Left forelimb (tissue), 1 donor: Measurements from ENCODE around the gene SLC41A2.
"Not testable (repeated sequence)": the region's sequence is repeated elsewhere in the genome, so short reads cannot be mapped to it uniquely, and the experiment has no call there.

Source experiments
- DNase-seq: peaks from one replicate; pipeline ENCODE4 v3.0.0-alpha.2; 2018; ENCODE audit warnings: low spot score

The SLC41A2 gene, protein sequence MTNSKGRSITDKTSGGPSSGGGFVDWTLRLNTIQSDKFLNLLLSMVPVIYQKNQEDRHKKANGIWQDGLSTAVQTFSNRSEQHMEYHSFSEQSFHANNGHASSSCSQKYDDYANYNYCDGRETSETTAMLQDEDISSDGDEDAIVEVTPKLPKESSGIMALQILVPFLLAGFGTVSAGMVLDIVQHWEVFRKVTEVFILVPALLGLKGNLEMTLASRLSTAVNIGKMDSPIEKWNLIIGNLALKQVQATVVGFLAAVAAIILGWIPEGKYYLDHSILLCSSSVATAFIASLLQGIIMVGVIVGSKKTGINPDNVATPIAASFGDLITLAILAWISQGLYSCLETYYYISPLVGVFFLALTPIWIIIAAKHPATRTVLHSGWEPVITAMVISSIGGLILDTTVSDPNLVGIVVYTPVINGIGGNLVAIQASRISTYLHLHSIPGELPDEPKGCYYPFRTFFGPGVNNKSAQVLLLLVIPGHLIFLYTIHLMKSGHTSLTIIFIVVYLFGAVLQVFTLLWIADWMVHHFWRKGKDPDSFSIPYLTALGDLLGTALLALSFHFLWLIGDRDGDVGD

DNA sequence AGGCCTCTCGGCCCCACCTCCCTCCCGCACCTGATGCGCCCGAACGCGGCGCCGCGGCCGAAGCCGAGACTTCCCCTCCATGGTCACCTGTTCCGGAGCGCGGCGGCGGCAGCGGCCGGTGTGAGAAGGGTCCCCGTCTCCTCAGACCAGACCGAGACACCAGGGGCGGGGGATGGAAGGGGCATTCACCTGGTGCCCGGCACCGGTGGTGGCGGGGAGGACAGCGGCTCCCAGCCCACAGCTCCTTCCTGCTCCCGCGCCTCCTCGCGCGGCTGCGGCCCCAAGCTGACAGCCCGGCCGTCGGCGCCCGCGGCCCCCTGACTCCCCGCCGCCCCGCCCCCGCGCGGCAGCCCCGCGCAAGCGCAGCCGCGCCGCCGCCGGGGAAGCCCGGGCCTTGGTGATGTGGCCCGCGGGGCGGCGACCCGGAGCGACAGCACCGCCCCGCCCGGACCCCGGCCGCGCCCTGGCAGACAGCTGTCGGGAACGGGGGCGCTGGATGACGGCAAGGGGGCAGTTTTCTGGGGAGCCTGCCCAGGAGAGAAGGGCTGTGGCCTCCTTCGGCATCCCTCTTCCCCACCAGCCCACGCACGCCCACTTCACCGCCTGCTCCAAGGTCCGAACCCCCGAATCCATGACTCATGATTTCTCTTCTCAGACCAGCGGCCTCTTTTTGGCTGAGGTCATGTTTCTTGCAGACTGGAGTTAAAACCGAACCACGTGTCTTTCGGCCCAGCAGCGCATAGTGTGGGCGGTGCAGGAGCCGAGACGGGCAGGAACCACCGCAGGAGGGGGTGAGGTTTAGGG is at the start of gene SLC41A2:
Gene SLC41A2 (minus strand): TSS at position 290 of the 804 bp plus-strand sequence. CDS start 29,763 bp downstream, outside the sequence.
- peak; percentile 84 for DNase-seq

DNA sequence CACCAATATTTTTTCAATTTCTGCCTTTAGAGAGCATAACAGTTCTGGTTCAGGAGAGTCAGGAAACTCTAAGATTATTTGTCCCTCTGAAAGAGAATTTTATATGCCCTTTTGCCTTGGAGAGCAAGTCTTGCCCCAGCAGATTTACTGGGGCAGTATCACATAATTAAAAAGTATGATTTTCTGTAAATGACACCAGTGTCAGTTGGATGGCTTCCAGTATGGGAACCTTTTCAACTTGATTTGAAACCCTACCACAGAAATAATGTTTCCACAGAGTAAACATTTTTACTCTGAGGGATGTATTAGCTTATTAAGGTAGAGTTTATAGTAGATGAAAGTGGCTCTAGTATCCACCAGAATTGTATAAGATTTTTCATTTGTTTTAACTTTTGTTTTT is 43.4 kb upstream of the SLC41A2 start:
- DNase-seq, result no peak

DNA sequence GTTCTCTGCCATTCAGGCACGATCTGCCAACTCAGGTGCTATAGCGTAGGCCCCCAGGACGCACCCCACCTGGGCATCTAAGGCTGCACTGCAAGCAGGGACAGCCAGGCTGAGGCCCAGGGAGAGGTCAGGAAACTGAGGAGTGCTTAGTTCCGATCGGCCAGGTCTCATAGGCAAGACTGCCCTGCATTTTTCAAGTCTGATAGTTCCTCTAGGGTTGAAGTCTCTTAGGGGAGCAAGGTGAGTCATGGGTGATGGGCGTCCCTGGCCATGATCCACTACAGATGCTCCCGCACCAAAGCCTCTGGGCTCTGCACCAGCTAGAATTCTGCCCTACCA is 41.2 kb upstream of the SLC41A2 start:
- DNase-seq, result no peak

DNA sequence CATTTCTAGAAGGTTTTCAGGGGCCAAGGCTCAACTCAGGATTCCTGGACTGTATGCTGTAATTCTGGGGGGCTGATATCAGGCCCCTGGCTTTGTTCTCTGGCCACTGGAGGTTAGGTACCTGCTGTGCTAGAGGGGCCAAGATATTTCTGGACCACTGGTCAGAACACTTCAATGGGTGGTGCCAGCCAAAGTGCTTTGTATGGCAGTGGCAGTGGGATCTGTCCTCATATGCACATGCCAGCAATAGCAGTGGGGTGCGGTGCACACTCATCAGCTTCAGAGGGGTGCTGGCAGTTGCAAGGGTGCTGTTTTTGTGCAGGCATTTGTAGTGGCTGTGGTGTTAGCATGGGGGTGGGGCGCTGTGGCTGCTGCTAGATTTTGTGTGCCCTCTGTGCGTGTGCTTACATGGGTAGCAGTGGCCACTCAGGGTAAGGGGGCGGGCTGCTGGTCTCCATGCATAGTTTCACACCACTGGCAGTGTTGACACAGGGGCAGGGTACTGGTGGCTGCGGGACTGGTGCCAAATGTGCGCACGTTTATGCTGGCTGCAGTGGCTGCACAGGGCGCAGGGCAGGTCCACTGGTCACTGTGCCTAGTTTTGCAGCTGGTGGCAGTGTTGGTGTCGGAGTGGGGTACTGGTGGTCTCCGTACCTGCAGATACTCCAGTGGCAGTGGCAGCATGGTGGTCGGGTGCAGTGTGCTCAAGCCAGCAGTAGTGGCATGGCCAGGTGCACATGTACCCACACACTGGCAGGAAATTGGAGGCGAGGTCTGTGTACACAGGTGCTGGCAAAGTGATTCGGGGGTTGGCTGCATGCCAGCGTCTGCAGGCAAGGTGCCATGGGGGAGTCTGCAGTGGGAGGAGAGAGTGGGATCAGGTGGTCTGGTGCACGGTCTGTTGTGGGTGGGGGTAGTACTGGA is 40.6 kb upstream of the SLC41A2 start:
- no peak for DNase-seq

DNA sequence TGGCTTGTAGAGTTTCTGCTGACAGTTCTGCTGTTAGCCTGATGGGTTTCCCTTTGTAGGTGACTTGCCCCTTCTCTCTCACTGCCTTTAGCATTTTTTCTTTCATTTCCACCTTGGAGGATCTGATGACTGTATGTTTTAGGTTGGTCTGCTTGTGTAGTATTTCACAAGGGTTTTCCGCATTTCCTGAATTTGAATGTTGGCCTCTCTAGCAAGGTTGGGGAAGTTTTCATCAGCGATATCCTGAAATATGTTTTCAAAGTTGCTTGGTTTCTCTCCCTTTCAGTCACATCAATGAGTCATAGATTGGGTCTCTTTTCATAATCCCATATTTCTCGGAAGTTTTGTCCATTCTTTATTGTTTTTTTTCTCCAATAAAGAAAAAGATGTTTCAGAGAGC is 39.5 kb upstream of the SLC41A2 start:
- no peak for DNase-seq

DNA sequence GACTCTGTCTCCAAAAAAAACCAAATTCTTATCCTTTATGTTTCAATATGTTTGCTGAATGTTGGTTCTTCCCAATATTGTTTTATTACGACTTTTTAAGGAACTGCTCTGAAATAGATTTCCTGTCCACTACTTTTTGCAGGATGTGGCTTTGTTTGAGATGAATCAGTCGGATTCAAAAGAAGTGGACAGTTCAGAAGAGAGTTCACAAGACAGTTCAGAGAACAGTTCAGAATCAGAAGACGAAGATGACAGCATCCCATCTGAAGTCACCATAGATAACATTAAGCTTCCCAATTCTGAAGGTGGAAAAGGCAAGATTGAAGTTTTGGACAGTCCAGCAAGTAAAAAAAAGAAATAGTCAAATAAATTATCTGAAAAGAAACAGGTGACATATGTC is 36.2 kb upstream of the SLC41A2 start:
- DNase-seq, result no peak

DNA sequence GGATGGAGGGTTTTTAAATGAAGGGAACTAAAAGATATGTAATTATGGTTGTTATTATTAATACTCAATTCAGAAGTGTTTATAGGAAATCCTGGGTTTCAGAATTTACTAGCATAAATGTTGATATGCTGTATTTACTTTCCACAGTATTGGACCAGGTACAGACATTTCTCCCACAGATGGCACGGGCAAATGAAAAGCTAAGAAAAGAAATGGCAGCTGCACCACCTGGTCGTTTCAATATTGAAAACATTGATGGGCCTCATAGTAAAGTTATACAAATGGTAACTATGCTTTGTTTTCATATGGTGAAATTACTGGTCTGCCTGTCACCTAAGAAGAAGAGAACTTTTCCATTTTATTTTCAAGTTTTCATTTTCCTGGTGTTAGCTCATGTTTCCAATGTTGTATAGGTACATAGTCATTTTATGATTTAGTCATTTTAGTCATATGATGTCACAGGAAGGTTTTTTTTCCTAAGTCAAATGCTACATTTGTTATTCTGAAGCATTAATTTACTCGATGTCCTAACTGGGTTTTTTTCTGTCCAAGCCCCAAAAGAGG is 33.6 kb upstream of the SLC41A2 start:
- no peak for DNase-seq

DNA sequence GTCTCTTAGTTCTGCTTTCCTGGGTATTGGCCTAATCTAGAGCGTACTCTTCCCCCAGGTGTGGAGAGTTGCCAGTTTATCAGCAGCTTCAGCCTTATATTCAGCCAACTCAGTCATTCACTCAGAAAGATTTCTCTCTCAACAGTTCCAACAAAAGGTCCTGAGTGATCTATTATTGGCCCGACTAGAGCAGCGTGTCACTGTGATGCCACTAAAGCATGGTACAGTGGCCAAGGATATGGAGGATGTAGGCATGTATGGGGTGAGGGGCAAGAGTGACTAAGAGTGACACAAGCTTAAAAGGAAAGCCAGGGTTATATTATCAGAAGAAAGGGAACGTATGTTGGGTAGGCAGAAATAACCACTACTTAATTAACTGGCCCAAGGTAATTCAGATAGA is 32.9 kb upstream of the SLC41A2 start:
- DNase-seq, result no peak

DNA sequence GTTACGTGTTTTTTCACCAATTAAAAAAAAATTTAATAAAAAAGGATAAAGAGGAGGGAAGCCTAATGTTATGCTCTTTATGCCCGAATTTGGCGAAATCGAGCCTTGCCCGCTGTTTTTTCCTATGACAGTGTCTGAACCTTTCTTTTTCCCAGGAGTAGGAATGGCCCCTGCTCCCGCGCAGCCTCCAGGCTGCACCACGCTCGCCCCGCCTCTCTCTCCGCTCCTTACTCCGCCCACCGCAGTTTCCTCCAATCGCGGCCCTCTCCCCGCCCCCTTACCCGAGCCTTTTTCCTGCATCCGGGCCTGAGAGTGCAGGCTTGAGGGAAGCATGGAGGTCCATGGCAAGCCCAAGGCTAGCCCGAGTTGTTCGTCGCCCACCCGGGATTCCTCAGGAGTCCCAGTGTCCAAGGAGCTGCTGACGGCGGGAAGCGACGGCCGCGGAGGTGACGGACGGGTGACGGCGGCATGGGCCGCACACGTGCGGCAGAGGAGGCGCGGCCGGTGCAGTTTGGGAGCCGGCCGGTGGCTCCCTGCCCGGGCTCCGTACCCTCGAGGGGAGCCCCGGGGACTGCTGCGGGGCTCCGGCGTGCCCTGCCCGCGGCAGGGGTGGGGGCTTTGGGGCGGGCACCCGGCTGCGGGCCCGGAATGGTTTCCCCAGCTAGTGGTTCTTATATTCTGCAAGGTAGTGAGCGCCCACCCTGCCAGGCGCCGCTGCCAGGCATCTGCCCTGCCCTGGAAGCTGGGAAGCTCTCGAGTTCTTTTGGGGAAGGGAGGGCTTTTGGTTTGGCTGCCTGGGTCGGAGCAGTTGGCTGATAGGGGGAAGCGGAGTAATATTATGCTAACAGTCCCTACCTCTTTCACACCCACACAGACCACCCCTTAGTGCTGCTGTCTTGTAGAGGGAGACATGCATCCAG is 28.2 kb upstream of the SLC41A2 start, which contains the start of gene NOPCHAP1:
Gene NOPCHAP1 (plus strand): TSS at position 295 of the 920 bp plus-strand sequence. CDS start 37 bp downstream, at position 332.
- peak; percentile 94 for DNase-seq

DNA sequence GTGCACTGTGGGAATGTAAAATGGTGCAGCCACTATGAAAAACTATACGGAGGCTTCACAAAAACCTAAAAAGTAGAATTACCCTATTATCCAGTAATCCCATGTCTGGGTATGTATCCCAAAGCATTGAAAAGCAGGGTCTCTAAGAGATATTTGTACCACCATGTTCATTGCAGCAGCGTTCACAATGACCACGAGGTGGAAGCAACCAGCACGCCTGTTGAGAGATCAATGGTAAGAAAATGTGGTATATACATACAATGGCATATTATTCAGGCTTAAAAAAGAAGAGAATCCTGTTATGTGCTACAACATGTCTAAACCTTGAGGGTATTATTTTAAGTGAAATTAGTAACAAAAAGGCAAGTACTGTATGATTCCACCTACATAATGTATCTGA is 27.1 kb upstream of the SLC41A2 start:
- no peak for DNase-seq

DNA sequence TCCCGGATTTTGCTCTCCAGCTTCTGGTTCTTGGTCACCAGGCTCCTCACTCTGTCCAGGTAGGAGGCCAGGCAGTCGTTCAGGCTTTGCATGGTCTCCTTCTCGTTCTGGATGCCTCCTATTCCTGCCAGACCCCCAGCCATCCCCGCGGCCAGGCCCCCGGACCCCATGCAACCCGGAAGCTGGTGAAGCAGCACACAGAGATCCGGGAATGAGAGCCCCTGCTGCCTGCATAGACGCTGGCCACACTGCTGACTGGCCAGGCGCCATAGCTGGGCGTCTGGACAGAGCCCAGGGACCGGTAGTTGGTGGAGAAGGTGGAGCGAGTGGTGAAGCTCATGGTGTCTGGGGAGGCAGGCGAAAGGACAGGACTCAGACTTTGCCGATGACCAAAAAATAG is 19.6 kb upstream of the SLC41A2 start:
- not testable (repeated sequence) for DNase-seq

DNA sequence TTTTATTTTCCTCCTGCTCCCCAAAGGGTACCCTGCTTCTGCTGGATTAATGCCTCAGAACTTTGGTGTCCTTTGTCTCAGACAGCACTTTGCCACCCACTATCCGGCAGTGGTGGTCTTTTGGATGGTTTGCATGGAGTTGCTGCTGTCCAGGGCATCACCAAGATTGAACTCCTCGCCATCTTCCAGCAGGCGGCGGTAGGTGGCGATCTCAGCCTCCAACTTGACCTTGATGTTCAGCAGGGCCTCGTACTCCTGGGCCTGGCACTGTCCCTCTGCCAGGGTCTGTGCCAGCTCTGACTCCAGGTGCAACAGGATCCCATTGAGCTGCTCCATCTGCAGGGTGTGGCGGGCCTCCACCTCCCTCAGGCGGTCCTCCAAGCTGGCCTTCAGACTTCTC is 18.6 kb upstream of the SLC41A2 start:
- DNase-seq, result no peak

DNA sequence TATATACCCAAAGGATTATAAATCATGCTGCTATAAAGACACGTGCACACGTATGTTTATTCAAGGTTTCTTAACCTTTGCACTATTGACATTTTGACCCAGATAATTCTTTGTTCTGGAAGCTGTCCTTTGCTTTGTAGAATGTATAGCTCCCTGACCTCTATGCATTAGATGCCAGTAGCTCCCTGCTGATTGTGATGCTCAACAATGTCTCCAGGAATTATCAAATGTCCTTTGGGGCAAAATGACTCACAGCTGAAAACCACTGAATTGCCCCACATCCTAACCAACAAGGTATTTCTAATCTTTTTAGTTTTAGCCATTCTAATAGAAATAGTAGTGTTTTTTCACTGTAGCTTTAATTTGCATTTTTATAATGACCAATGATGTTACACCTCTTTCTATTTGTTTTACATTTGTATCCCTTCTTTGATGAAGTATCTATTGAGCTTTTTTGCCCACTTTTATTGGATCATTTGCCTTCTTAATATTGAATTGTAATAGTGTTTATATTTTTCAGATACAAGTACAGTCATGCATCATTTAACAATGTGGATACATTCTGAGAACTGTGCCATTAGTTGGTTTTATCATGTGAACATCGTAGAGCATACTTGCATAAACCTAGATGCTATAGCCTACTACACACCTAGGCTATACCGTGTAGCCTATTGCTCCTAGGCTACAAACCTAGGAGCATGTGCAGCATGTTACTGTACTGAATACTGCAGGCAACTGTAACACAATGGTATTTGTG is 17.7 kb upstream of the SLC41A2 start:
- DNase-seq, result no peak

DNA sequence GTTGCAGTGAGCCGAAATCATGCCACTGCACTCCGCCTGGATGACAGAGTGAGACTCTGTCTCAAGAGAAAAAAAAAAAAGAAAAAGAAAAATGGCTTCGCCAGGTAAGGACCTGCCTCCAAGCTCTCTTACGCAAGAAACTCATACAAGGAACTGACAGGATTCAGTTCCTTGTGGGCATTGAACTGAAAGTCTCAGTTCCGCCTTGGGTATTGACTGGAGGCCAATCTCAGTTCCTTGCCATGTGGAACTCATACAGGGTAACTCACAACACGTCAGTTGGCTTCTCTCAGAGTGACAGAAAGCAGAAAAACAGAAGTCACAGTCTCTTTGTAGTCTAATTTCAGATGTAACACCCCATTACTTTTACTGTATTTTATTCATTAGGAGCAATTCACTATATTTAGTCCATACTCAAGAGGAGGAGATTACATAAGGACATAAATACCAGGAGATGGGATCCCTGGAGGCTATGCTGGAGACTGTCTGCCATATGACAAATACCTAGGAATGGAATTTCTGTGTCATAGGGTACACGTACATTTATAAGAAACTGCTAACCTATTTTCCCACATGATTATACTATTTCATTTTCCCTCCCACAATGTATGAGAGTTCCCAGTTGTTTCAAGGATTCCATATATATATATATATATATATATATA is 16.7 kb upstream of the SLC41A2 start:
- no peak for DNase-seq

DNA sequence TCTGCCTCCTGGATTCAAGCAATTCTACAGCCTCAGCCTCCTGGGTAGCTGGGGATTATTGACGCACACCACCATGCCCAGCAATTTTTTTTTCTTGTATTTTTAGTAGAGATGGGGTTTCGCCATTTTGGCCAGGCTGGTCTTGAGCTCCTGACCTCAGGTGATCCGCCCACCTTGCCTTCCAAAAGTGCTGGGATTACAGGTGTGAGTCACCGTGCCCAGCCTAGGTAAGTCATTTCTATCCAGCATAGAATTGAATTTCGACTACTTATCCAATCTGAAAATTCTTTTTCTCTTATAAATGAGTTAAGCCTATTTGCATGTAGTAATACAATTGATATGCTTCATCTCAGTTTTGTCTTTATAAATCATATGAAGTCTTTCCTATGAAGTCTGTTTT is 15.2 kb upstream of the SLC41A2 start:
- no peak for DNase-seq

DNA sequence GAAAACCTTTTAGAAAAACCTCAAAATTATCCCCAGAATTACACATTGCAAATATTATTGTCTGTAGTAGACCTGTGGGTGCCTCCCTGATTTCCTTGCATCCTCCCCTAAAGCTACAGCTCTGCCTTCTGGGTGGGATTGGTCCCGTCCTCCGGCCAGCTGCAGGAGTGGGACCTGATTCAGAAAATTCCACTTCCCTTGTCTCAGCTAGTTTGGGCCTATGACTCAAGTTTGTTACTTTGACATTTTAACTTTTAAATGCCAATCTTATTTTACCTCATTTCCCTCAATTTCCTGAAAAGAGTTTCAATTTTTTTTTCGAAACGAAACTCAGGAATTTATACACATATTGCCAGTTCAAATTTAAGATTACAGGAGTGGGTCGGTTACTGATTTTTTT is 13.2 kb upstream of the SLC41A2 start:
- DNase-seq, result no peak

DNA sequence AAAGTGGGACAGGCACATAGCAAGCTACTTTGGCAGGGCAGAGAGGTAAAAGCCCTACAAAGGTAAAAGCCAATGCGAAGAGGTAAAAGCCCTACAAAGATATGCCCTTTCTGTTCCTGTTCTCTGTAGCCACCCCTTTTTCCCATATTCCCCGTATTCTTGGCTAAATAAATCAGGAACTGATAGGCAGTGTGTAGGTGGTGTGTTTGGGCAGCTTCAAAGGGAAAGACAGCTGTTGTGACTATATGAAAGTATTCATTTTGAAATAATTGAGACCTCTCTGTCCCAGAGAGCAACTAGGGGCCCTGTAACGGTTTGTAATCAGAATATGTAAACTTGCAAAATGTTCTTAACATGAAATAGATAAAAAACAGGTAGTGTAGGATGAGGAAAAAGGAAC is 11.3 kb upstream of the SLC41A2 start:
- DNase-seq, result no peak

DNA sequence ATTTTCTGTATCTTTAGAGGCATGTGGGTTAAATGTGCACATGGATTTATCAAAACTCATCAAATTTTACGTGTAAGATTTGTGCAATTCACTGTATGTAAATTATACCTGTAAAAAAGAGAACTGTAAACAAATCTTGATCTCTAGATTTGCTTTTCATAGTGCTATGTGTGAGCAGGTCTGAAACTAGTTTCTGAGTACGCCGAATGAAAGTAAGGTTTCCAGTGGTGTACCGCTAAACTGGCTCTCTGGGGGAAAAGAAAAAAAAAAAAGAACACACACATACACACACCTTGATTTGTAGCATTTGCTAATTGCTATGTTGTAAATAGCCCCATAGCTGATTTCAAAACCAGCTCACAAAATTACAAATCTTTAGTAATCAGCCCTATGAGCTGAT is 8.6 kb upstream of the SLC41A2 start:
- DNase-seq, result no peak

DNA sequence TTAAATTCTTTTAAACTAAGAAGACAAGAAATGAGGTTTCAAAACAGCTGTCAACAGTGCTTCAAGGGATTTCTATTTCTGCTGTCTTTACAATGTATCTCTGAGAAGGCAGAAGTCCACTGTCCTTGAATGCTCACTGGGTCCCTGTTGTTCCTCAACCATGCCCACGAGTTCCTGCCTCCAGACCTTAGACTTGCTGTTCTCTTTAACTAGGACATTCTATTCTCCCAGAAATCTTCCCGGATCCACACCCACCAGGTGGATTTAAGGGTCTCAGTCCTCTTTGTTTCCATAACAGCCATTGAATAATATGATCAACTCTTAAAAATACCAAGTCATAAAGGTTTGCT is 6.7 kb upstream of the SLC41A2 start:
- no peak for DNase-seq
